DOHH2 (cell line): ENCODE results near the gene TERB1.

Source experiments
- CTCF ChIP-seq: fragments of 200-600 bp; sonication (generic); IDR thresholded peaks from one replicate; pipeline ENCODE4 v1.5.1; 2014; ENCODE audit warnings: antibody characterized with exemption, mild to moderate bottlenecking, low read depth, low read length; ENCODE audit not compliant: poor library complexity, severe bottlenecking
- EZH2phosphoT487 ChIP-seq: fragments of 200-600 bp; sonication (generic); IDR thresholded peaks from 2 replicates; pipeline ENCODE4 v1.6.1; 2017; ENCODE audit warnings: borderline replicate concordance, mild to moderate bottlenecking, antibody characterized with exemption, low read length, moderate library complexity, mixed read lengths

- no peak for TF ChIP-seq CTCF
- no peak for TF ChIP-seq EZH2phosphoT487
These were observed 43.3 kb downstream of the TERB1 start for GRCh38 chr16:66758086-66758485.
